Fibroblast of lung (primary cell): ENCODE data around the gene PRR16. TPM values are rescaled to one million over a fixed set of nuclear protein-coding genes. Genes with fewer than 3 reads are reported as not detected.

Experiments
- DNase-seq, 2 donors: peaks; one replicate each; pipeline versions ENCODE4 v3.0.0 to v3.0.0-alpha.2; 2010; ENCODE audit warnings: low read depth in 2 of 2
- H2AFZ ChIP-seq: 2 replicates; pipeline ENCODE4 v1.5.1; 2012; ENCODE audit warnings: low read length, control low read depth, inconsistent platforms
- H3K27ac ChIP-seq: 2 replicates; pipeline ENCODE4 v1.5.1; 2011; ENCODE audit warnings: low read length, control low read depth; ENCODE audit not compliant: insufficient read depth
- H3K27me3 ChIP-seq: 2 replicates; pipeline ENCODE4 v1.5.1; 2011; ENCODE audit warnings: mild to moderate bottlenecking, low read length; ENCODE audit not compliant: control insufficient read depth, insufficient read depth
- H3K36me3 ChIP-seq: 2 replicates; pipeline ENCODE4 v1.5.1; 2011; ENCODE audit warnings: low read length; ENCODE audit not compliant: control insufficient read depth, insufficient read depth
- H3K4me1 ChIP-seq: 2 replicates; pipeline ENCODE4 v1.5.1; 2011; ENCODE audit warnings: low read length; ENCODE audit not compliant: control insufficient read depth, insufficient read depth; ENCODE audit errors: extremely low read depth
- H3K4me2 ChIP-seq: 2 replicates; pipeline ENCODE4 v1.5.1; 2011; ENCODE audit warnings: low read length, control low read depth; ENCODE audit not compliant: insufficient read depth; ENCODE audit errors: extremely low read depth
- H3K4me3 ChIP-seq, 4 experiments: fragments of 200-600 bp in 1 of 4; sonication (generic) in 1 of 4; replicated peaks in 1 of 4; 2 replicates each; pipeline ENCODE4 v1.5.1; 2011 to 2016; ENCODE audit warnings: low read length in 4 of 4, low read depth in 3 of 4, mild to moderate bottlenecking in 3 of 4, control low read depth in 2 of 4, inconsistent platforms in 1 of 4, mixed read lengths in 1 of 4; ENCODE audit not compliant: insufficient read depth in 1 of 4; ENCODE audit errors: control extremely low read depth in 1 of 4
- H3K79me2 ChIP-seq: 2 replicates; pipeline ENCODE4 v1.5.1; 2012; ENCODE audit warnings: mild to moderate bottlenecking, low read length, inconsistent platforms; ENCODE audit not compliant: control insufficient read depth, insufficient read depth
- H3K9ac ChIP-seq: 2 replicates; pipeline ENCODE4 v1.5.1; 2011; ENCODE audit warnings: mild to moderate bottlenecking, low read length, control low read depth; ENCODE audit not compliant: insufficient read depth
- H3K9me3 ChIP-seq: 2 replicates; pipeline ENCODE4 v1.5.1; 2012; ENCODE audit warnings: low read depth, low read length; ENCODE audit not compliant: control insufficient read depth, insufficient read depth
- H4K20me1 ChIP-seq: 2 replicates; pipeline ENCODE4 v1.5.1; 2011; ENCODE audit warnings: low read length; ENCODE audit not compliant: control insufficient read depth, insufficient read depth; ENCODE audit errors: extremely low read depth
- EZH2 ChIP-seq: IDR thresholded peaks from 2 replicates; pipeline ENCODE4 v1.5.1; 2012; ENCODE audit warnings: low read length, control low read depth, mild to moderate bottlenecking; ENCODE audit errors: missing control alignments
- polyA plus RNA-seq, 2 donors: library from polyadenylated mRNA; depleted of rRNA in 1 of 2; stranded (reverse) in 1 of 2; unstranded in 1 of 2; fragments of >200 nt; gene quantifications; 2 replicates each; pipeline ENCODE4 v1.2.1, GENCODE V29; 2011 to 2012; ENCODE audit warnings: missing spikeins in 1 of 2
- total RNA-seq: library from RNA; depleted of rRNA; stranded (reverse); fragments of >200 nt; gene quantifications from 2 replicates; pipeline ENCODE4 v1.2.1, GENCODE V29; 2014
- TF ChIP-seq, protein P1 (sequence below), 2 donors: IDR thresholded peaks in 1 of 2; conservative IDR thresholded peaks in 1 of 2; 1 replicate in 1 of 2; 2 replicates in 1 of 2; pipeline ENCODE4 v1.5.1; 2011 to 2012; ENCODE audit warnings: low read length in 2 of 2, control low read depth in 1 of 2, inconsistent platforms in 1 of 2, low read depth in 1 of 2, mild to moderate bottlenecking in 1 of 2

The PRR16 gene
- total and polyA plus RNA-seq, 2 donors (not counting 1 experiment from before 2014, with no cell fraction given), result 7.3 to 44.6 TPM

GRCh38 chr5:120452471-120452870 lies 11.6 kb upstream of the PRR16 start:
- no peaks in the 10 kb centered on the region for H4K20me1 ChIP-seq
- peak in 1 of 2 donors; percentile 49 for DNase-seq
- H3K9me3 ChIP-seq, result no peaks in the 10 kb centered on the region
- H3K36me3 ChIP-seq, result no peaks in the 10 kb centered on the region
- no peak for TF ChIP-seq EZH2
- TF ChIP-seq, protein P1, sequence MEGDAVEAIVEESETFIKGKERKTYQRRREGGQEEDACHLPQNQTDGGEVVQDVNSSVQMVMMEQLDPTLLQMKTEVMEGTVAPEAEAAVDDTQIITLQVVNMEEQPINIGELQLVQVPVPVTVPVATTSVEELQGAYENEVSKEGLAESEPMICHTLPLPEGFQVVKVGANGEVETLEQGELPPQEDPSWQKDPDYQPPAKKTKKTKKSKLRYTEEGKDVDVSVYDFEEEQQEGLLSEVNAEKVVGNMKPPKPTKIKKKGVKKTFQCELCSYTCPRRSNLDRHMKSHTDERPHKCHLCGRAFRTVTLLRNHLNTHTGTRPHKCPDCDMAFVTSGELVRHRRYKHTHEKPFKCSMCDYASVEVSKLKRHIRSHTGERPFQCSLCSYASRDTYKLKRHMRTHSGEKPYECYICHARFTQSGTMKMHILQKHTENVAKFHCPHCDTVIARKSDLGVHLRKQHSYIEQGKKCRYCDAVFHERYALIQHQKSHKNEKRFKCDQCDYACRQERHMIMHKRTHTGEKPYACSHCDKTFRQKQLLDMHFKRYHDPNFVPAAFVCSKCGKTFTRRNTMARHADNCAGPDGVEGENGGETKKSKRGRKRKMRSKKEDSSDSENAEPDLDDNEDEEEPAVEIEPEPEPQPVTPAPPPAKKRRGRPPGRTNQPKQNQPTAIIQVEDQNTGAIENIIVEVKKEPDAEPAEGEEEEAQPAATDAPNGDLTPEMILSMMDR (conservative IDR thresholded peaks at IDR 0.05 in 1 of 2, IDR thresholded peaks at IDR 0.05 in 1 of 2; ENCODE audit: low read depth in 1 of 2, low read length in 2 of 2), result no peak
- peaks cover 2% of the 10 kb centered on the region for H3K4me1 ChIP-seq
- no peak overlapping the region for H3K9ac ChIP-seq
- H3K79me2 ChIP-seq, result no peaks in the 10 kb centered on the region
- H3K4me3 ChIP-seq, result no peak overlapping the region
- no peaks in the 10 kb centered on the region for H3K27me3 ChIP-seq
- H3K27ac ChIP-seq, result no peak overlapping the region
- no peak overlapping the region for H2AFZ ChIP-seq
- no peak overlapping the region for H3K4me2 ChIP-seq

GRCh38 chr5:120454094-120454798 lies 9.9 kb upstream of the PRR16 start:
- no peak overlapping the region for H2AFZ ChIP-seq
- no peaks in the 10 kb centered on the region for H3K36me3 ChIP-seq
- no peak overlapping the region for H3K9ac ChIP-seq
- no peaks in the 10 kb centered on the region for H3K79me2 ChIP-seq
- TF ChIP-seq, protein P1 (conservative IDR thresholded peaks at IDR 0.05 in 1 of 2, IDR thresholded peaks at IDR 0.05 in 1 of 2; ENCODE audit: low read depth in 1 of 2, low read length in 2 of 2), result no peak
- no peak for TF ChIP-seq EZH2
- no peaks in the 10 kb centered on the region for H4K20me1 ChIP-seq
- H3K9me3 ChIP-seq, result no peaks in the 10 kb centered on the region
- peaks cover 2% of the 10 kb centered on the region for H3K4me1 ChIP-seq
- no peak overlapping the region for H3K27ac ChIP-seq
- DNase-seq, result peak; percentile 90 to 91
- H3K4me2 ChIP-seq, result peak overlapping the region; percentile 48
- no peaks in the 10 kb centered on the region for H3K27me3 ChIP-seq
- H3K4me3 ChIP-seq, result peak overlapping the region in 1 of 4 experiments; percentile 5

DNA sequence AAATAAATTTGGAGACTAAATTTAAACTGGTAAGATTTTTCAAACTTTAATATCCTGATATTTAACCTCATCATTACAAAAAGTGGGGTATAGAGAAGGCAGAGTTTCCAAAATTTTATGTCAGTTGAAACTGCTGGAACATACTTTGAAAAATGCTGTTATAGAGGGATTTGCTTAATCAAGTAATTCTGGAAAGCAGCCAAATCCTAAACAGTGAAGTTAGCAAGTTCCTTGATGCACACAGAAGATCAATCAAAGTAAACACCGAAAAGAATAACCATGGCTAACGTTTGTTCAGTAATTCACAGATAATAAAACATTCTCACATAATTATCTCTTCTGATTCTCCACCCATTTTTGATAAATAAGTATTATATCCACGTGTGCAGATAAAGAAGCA lies 8.1 kb upstream of the PRR16 start:
- no peak overlapping the region for H3K4me3 ChIP-seq
- H4K20me1 ChIP-seq, result no peaks in the 10 kb centered on the region
- no peak overlapping the region for H3K4me2 ChIP-seq
- H3K79me2 ChIP-seq, result no peaks in the 10 kb centered on the region
- DNase-seq, result peak in 1 of 2 donors; percentile 38
- no peaks in the 10 kb centered on the region for H3K9me3 ChIP-seq
- no peak overlapping the region for H3K9ac ChIP-seq
- no peak overlapping the region for H2AFZ ChIP-seq
- H3K4me1 ChIP-seq, result no peaks in the 10 kb centered on the region
- H3K36me3 ChIP-seq, result no peaks in the 10 kb centered on the region
- no peak overlapping the region for H3K27ac ChIP-seq
- H3K27me3 ChIP-seq, result no peaks in the 10 kb centered on the region
- TF ChIP-seq, protein P1 (conservative IDR thresholded peaks at IDR 0.05 in 1 of 2, IDR thresholded peaks at IDR 0.05 in 1 of 2; ENCODE audit: low read depth in 1 of 2, low read length in 2 of 2), result no peak
- TF ChIP-seq EZH2, result no peak
